Breast epithelium (tissue), 3 donors: ENCODE measurements around the gene DCXR.

Experiments
- CTCF ChIP-seq, 3 donors: fragments of 450-650 bp; IDR thresholded peaks; one replicate each; pipeline ENCODE4 v1.5.1; 2016 to 2017; ENCODE audit warnings: antibody characterized with exemption in 3 of 3, mild to moderate bottlenecking in 3 of 3, moderate library complexity in 3 of 3
- POLR2A ChIP-seq: fragments of 450-650 bp; IDR thresholded peaks from one replicate; pipeline ENCODE4 v1.6.1; 2016; ENCODE audit warnings: antibody characterized with exemption, mild to moderate bottlenecking, moderate library complexity

GRCh38 chr17:82054351-82055022 is 17.0 kb upstream of the DCXR start:
- no peak for TF ChIP-seq POLR2A
- TF ChIP-seq CTCF (IDR thresholded peaks at IDR 0.05), result no peak
